ENCODE data around the gene NCBP3. TPM values are rescaled to one million over a fixed set of nuclear protein-coding genes. Genes with fewer than 3 reads are reported as not detected.
A peak's percentile ranks its signal among the peaks of the same experiment; 100 is the strongest.

NCBP3 gene
- total RNA-seq, 1 donor from 2014 or later = 133 TPM

DNA sequence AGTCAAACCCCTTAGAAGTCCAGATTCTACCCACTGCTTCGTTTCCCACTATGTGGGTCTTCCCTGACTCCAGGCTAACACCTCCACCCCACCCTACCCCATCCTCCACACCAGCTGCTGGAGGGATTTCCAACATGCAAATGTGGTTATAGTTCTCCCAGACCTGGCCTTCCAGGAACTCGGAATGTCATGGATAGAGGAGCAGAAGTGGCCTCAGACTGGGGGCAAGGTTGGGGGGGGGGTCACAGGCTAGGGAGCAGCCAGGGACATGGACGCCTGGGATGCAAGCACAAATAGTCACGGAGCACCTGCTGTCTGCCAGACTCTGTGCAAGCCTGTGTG is 44.8 kb upstream of the NCBP3 start:
- H3K4me1 Mint-ChIP-seq (ENCODE audit: low read depth, unreplicated experiment) = peaks cover 31% of the 10 kb centered on the region
- peak overlapping the region; percentile 90 for H3K4me3 Mint-ChIP-seq (ENCODE audit: unreplicated experiment)
- no peak for DNase-seq
- TF ChIP-seq, protein P1, sequence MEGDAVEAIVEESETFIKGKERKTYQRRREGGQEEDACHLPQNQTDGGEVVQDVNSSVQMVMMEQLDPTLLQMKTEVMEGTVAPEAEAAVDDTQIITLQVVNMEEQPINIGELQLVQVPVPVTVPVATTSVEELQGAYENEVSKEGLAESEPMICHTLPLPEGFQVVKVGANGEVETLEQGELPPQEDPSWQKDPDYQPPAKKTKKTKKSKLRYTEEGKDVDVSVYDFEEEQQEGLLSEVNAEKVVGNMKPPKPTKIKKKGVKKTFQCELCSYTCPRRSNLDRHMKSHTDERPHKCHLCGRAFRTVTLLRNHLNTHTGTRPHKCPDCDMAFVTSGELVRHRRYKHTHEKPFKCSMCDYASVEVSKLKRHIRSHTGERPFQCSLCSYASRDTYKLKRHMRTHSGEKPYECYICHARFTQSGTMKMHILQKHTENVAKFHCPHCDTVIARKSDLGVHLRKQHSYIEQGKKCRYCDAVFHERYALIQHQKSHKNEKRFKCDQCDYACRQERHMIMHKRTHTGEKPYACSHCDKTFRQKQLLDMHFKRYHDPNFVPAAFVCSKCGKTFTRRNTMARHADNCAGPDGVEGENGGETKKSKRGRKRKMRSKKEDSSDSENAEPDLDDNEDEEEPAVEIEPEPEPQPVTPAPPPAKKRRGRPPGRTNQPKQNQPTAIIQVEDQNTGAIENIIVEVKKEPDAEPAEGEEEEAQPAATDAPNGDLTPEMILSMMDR (IDR thresholded peaks at IDR 0.05; ENCODE audit: partially characterized antibody, unreplicated experiment) = no peak
- no peaks in the 10 kb centered on the region for H3K36me3 Mint-ChIP-seq (ENCODE audit: unreplicated experiment)
- H3K9me3 Mint-ChIP-seq (ENCODE audit: unreplicated experiment) = peaks cover 7% of the 10 kb centered on the region
- peaks cover 17% of the 10 kb centered on the region for H3K27me3 Mint-ChIP-seq (ENCODE audit: unreplicated experiment)
- H3K27ac Mint-ChIP-seq (ENCODE audit: unreplicated experiment) = peak overlapping the region; percentile 64

DNA sequence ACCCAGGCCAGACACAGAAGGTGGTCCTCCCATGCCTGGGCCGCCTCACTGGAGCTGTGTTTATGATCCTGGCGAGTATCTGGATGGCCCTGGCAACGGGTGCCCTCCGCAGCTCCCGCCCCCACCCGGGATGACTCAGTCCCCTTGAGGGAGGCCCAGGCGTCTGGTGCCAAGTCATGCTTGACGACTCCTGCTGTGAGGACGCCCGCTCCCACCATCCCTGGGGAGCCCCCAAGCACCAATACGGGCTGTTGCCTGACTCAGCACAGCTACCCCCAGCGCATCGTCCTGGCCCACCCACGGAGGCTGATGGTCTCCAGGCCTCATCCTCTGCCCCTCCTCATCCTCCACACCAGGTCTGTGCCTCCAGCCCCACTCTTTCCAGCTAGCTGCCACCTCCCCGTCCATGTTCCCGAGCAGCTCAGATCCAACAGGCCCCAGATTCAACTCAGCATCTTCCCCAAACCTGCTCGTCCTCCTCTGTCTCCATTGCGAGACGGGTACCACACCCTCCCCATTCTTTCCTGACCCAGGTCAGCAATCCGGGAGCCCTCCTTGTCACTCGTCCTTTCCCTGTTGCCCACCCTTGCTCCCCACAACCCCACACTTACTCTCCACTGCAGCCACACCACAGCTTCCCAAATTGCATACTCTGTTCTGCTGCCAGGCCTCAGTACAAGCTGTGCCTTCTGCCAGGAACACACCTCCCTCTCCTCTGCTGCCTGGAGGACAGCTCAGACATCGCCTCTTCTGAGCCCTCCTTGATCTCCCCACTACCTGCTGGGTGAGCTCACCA is 44.2 kb upstream of the NCBP3 start:
- Mint-ChIP-seq H3K4me1 (ENCODE audit: low read depth, unreplicated experiment) (peaks cover 31% of the 10 kb centered on the region), H3K4me3 (ENCODE audit: unreplicated experiment) (peak overlapping the region; percentile 90), H3K27ac (ENCODE audit: unreplicated experiment) (peak overlapping the region; percentile 60), H3K36me3 (ENCODE audit: unreplicated experiment) (no peaks in the 10 kb centered on the region), H3K27me3 (ENCODE audit: unreplicated experiment) (peaks cover 17% of the 10 kb centered on the region), H3K9me3 (ENCODE audit: unreplicated experiment) (peaks cover 7% of the 10 kb centered on the region)
- DNase-seq = peak; percentile 48
- TF ChIP-seq, protein P1 (IDR thresholded peaks at IDR 0.05; ENCODE audit: partially characterized antibody, unreplicated experiment) = no peak

DNA sequence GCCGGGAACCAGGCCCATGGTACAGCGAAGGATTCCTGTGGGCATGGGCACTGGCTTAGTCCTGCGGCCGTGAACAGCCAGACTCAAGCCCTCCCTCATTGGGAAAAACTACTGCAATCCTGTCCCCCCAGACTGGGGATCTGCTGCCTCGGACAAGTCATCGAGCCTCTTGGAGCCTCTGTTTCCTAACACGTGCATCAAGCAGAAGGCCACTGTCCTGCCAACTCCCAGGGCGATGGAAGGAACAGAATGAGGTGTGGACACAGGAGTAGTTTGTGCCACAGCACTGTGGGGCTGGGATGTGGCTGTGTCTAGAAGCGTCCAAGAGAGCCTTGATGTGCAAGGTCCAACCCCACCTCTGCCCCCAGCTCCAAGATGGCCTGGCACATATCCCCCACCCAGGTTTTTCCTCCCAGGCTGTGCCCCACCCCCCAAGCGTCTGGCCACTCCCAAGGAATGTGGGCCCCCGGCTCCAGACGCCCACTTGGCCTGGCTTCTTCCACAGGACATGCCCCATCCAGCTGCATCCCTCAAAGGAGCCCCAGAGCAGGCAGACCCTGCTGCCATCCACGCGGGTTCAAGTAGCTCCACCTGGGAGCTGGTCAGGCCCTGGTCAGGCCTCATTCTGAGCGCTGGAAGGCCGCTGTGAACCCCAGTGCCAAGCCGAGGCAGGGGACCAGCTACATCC is 43.4 kb upstream of the NCBP3 start:
- Mint-ChIP-seq H3K4me1 (ENCODE audit: low read depth, unreplicated experiment) (peaks cover 28% of the 10 kb centered on the region), H3K27me3 (ENCODE audit: unreplicated experiment) (peaks cover 16% of the 10 kb centered on the region), H3K36me3 (ENCODE audit: unreplicated experiment) (no peaks in the 10 kb centered on the region), H3K4me3 (ENCODE audit: unreplicated experiment) (peak overlapping the region; percentile 23), H3K9me3 (ENCODE audit: unreplicated experiment) (peaks cover 7% of the 10 kb centered on the region), H3K27ac (ENCODE audit: unreplicated experiment) (peak overlapping the region; percentile 28)
- TF ChIP-seq, protein P1 (IDR thresholded peaks at IDR 0.05; ENCODE audit: partially characterized antibody, unreplicated experiment) = no peak
- no peak for DNase-seq

DNA sequence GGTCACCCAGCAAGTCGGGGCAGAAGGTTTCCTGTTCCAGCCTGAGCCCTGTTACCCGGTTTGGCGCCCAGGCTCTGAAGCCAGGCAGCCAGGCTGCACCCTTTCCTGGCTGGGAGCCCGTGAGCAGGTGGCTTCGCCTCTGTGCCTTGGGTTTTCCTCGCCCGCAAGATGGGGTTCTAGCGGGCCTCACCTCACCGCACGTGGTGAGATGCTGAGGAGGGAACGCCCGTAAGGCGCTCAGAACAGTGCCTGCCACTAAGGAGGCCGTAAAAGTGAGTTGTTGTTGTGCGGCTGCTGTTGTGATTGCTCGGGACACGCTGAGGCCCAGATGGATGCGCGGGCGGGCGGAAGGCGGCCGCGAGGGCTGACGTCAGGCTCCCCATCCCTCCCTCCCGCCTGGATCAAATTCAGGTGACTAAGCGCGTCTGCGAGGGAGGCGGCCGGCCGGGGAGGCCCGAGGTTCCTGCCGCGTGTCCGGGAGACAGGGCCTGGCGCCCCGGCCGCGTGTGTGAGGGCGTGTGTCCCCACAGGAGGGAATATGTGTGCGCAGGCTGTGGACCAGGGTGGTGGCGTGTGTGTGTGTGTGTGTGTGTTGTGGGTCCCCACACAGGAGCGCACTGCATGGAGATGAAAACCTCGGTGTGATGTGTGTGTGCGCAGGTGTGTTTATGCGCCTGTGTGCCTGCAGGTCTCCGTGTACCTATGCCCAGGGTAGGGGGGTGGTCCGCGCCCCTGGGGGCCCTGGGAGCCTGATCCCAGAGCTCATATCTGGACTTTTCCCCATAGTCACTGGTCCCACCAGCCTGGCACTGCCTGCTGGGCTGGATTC is 42.5 kb upstream of the NCBP3 start:
- peaks cover 7% of the 10 kb centered on the region for H3K9me3 Mint-ChIP-seq (ENCODE audit: unreplicated experiment)
- no peaks in the 10 kb centered on the region for H3K36me3 Mint-ChIP-seq (ENCODE audit: unreplicated experiment)
- TF ChIP-seq, protein P1 (IDR thresholded peaks at IDR 0.05; ENCODE audit: partially characterized antibody, unreplicated experiment) = no peak
- peak overlapping the region; percentile 64 for H3K27ac Mint-ChIP-seq (ENCODE audit: unreplicated experiment)
- H3K27me3 Mint-ChIP-seq (ENCODE audit: unreplicated experiment) = peaks cover 14% of the 10 kb centered on the region
- peak overlapping the region; percentile 23 for H3K4me3 Mint-ChIP-seq (ENCODE audit: unreplicated experiment)
- peaks cover 29% of the 10 kb centered on the region for H3K4me1 Mint-ChIP-seq (ENCODE audit: low read depth, unreplicated experiment)
- DNase-seq = peak; percentile 75

All from glutamatergic neuron (in vitro differentiated cells).